Measurements from ENCODE around the gene CCSAP.

- TF ChIP-seq CTCF (IDR thresholded peaks at IDR 0.05) (no peak), POLR2AphosphoS5 (IDR thresholded peaks at IDR 0.05; ENCODE audit: insufficient read depth in 1 of 2, low read depth in 1 of 2) (no peak)
Measured at GRCh38 chr1:229383961-229384360, 41.1 kb upstream of the CCSAP start.
